Tibial artery (tissue), 4 donors: ENCODE results near the gene SLC34A3.
A peak's percentile ranks its signal among the peaks of the same experiment; 100 is the strongest.

Experiments used
- DNase-seq, 2 donors: peaks; one replicate each; pipeline ENCODE4 v3.0.0-alpha.2; 2019
- H3K27ac ChIP-seq, 2 donors: fragments of 200-600 bp; sonication (generic) in 1 of 2; 1 replicate in 1 of 2; 2 replicates in 1 of 2; pipeline ENCODE4 v1.5.1; 2018 to 2019; ENCODE audit warnings: mild to moderate bottlenecking in 1 of 2
- H3K27me3 ChIP-seq, 2 donors: fragments of 200-600 bp; sonication (generic) in 1 of 2; one replicate each; pipeline versions ENCODE4 v1.5.1 to v1.6.0; 2016 to 2019
- H3K36me3 ChIP-seq, 3 donors: fragments of 200-600 bp; sonication (generic) in 2 of 3; one replicate each; pipeline ENCODE4 v1.5.1; 2016 to 2019; ENCODE audit warnings: mild to moderate bottlenecking in 2 of 3
- H3K4me1 ChIP-seq, 4 donors: fragments of 200-600 bp; sonication (generic) in 2 of 4; 1 replicate in 3 of 4; 2 replicates in 1 of 4; pipeline ENCODE4 v1.5.1; 2016 to 2019
- H3K4me3 ChIP-seq, 2 donors: fragments of 200-600 bp; sonication (generic) in 1 of 2; 1 replicate in 1 of 2; 2 replicates in 1 of 2; pipeline ENCODE4 v1.5.1; 2018 to 2019; ENCODE audit warnings: mild to moderate bottlenecking in 2 of 2
- H3K9me3 ChIP-seq, 3 donors: fragments of 200-600 bp; sonication (generic) in 1 of 3; one replicate each; pipeline ENCODE4 v1.5.1; 2016 to 2019
- CTCF ChIP-seq, 2 experiments: fragments of 200-600 bp in 1 of 2; fragments of 450-650 bp in 1 of 2; IDR thresholded peaks; one replicate each; pipeline ENCODE4 v1.5.1; 2017 to 2019; ENCODE audit warnings: antibody characterized with exemption in 2 of 2, mild to moderate bottlenecking in 1 of 2, moderate library complexity in 1 of 2
- intact Hi-C: fragments of 100-400 bp; cut with DNase I; formaldehyde crosslinking; loops from one replicate; pipeline ENCODE4 v1.15.0; 2023; ENCODE audit warnings: low total_unique reads

The SLC34A3 gene

GRCh38 chr9:137252555-137253506 lies 22.1 kb downstream of the SLC34A3 start:
- H3K27me3 ChIP-seq = peaks cover 0 to 30% of the 10 kb centered on the region in 2 donors
- intact Hi-C loops = no loop called here

GRCh38 chr9:137253717-137254623 lies 23.3 kb downstream of the SLC34A3 start:
- TF ChIP-seq CTCF (IDR thresholded peaks at IDR 0.05) = no peak
- H3K27ac ChIP-seq = peak overlapping the region; percentile 76 to 79
- peaks cover 0 to 26% (median 23%) of the 10 kb centered on the region in 4 donors for H3K4me1 ChIP-seq
- peaks cover 0 to 30% of the 10 kb centered on the region in 2 donors for H3K27me3 ChIP-seq
- no peak for DNase-seq
- peak overlapping the region; percentile 92 for H3K4me3 ChIP-seq
- H3K36me3 ChIP-seq = peaks cover 5 to 26% (median 9%) of the 10 kb centered on the region in 3 donors
- intact Hi-C loops = no loop called here
- H3K9me3 ChIP-seq = no peaks in the 10 kb centered on the region

More at GRCh38 chr9:137252555-137253506, 22.1 kb downstream of the SLC34A3 start:
- no peak overlapping the region for H3K4me3 ChIP-seq
- no peak for TF ChIP-seq CTCF (IDR thresholded peaks at IDR 0.05)
- no peaks in the 10 kb centered on the region for H3K9me3 ChIP-seq
- peaks cover 0 to 15% (median 6%) of the 10 kb centered on the region in 3 donors for H3K36me3 ChIP-seq
- H3K4me1 ChIP-seq = peaks cover 0 to 26% (median 23%) of the 10 kb centered on the region in 4 donors
- H3K27ac ChIP-seq = no peak overlapping the region
- DNase-seq = no peak

- TF ChIP-seq CTCF (IDR thresholded peaks at IDR 0.05) = peak in 1 of 2 experiments; percentile 20
- Histone ChIP-seq H3K27me3 (peaks cover 0 to 27% of the 10 kb centered on the region in 2 donors), H3K27ac (peak within 1 kb of the TSS; percentile 76 to 79), H3K4me1 (peaks cover 0 to 26% (median 23%) of the 10 kb centered on the region in 4 donors), H3K9me3 (no peaks in the 10 kb centered on the region), H3K4me3 (peak within 1 kb of the TSS; percentile 92), H3K36me3 (peaks cover 10 to 31% (median 12%) of the 10 kb centered on the region in 3 donors)
- intact Hi-C loops = no loop called here
- peak; percentile 88 to 96 for DNase-seq
These were observed 24.1 kb downstream of the SLC34A3 start, which contains the start of gene NELFB for GRCh38 chr9:137254624-137255447. NELFB (plus strand) TSS chr9:137255327.

- intact Hi-C loops = no loop called here
- Histone ChIP-seq H3K27ac (peak overlapping the region; percentile 76 to 78), H3K4me1 (peaks cover 0 to 26% (median 23%) of the 10 kb centered on the region in 4 donors), H3K36me3 (peaks cover 10 to 31% (median 12%) of the 10 kb centered on the region in 3 donors), H3K4me3 (peak overlapping the region; percentile 92), H3K9me3 (no peaks in the 10 kb centered on the region), H3K27me3 (peaks cover 0 to 25% of the 10 kb centered on the region in 2 donors)
- no peak for TF ChIP-seq CTCF (IDR thresholded peaks at IDR 0.05)
- DNase-seq = no peak
These were observed 24.9 kb downstream of the SLC34A3 start for GRCh38 chr9:137255448-137256114.
